ENCODE results near the gene TRAPPC2L.

GRCh38 chr16:88841521-88842307, 15.2 kb upstream of the TRAPPC2L start:
- TF ChIP-seq POLR2AphosphoS5 (IDR thresholded peaks at IDR 0.05) (no peak), CTCF (IDR thresholded peaks at IDR 0.05) (no peak)
